Upper lobe of left lung (tissue), 4 donors: ENCODE results near the gene CAP2.

Source experiments
- POLR2A ChIP-seq, 4 donors: fragments of 450-650 bp; IDR thresholded peaks; one replicate each; pipeline ENCODE4 v1.5.1; 2016 to 2017; ENCODE audit warnings: antibody characterized with exemption in 4 of 4, mild to moderate bottlenecking in 2 of 4
- TF ChIP-seq, protein P1 (sequence below), 6 experiments: fragments of 450-650 bp in 4 of 6; fragments of 200-600 bp in 2 of 6; sonication (generic) in 2 of 6; IDR thresholded peaks; one replicate each; pipeline ENCODE4 v1.5.1; 2016 to 2019; ENCODE audit warnings: antibody characterized with exemption in 6 of 6

GRCh38 chr6:17427617-17428016 lies 34.2 kb downstream of the CAP2 start:
- TF ChIP-seq, protein P1, sequence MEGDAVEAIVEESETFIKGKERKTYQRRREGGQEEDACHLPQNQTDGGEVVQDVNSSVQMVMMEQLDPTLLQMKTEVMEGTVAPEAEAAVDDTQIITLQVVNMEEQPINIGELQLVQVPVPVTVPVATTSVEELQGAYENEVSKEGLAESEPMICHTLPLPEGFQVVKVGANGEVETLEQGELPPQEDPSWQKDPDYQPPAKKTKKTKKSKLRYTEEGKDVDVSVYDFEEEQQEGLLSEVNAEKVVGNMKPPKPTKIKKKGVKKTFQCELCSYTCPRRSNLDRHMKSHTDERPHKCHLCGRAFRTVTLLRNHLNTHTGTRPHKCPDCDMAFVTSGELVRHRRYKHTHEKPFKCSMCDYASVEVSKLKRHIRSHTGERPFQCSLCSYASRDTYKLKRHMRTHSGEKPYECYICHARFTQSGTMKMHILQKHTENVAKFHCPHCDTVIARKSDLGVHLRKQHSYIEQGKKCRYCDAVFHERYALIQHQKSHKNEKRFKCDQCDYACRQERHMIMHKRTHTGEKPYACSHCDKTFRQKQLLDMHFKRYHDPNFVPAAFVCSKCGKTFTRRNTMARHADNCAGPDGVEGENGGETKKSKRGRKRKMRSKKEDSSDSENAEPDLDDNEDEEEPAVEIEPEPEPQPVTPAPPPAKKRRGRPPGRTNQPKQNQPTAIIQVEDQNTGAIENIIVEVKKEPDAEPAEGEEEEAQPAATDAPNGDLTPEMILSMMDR (IDR thresholded peaks at IDR 0.05): no peak
- no peak for TF ChIP-seq POLR2A (IDR thresholded peaks at IDR 0.05)
